ENCODE results near the gene PDE6B. TPM values are rescaled to one million over a fixed set of nuclear protein-coding genes. Genes with fewer than 3 reads are reported as not detected.

Gene PDE6B
- total RNA-seq, 4 donors from 2014 or later = 0.60 to 2.5 (median 0.95) TPM; not detected in 1

GRCh38 chr4:675036-675882, 49.9 kb downstream of the PDE6B start:
- TF ChIP-seq CTCF (IDR thresholded peaks at IDR 0.05) = peak in 1 of 5 experiments; percentile 9
- no peak for TF ChIP-seq POLR2AphosphoS5 (IDR thresholded peaks at IDR 0.05)
- TF ChIP-seq EP300 (IDR thresholded peaks at IDR 0.05; ENCODE audit: low read depth) = no peak
- in situ Hi-C loops (cut with MboI; ENCODE audit: low pct_ligation_motif_present in 1 of 4, low pct_unique_long_range_greater_than_20kb in 1 of 4, low sequenced_read_pairs in 3 of 4) (no loop called here), intact Hi-C loops (cut with DNase I; ENCODE audit: low total_unique reads) (no loop called here)
- peak overlapping the region; percentile 93 to 98 (median 94) for H3K27ac ChIP-seq
- H3K27me3 ChIP-seq = no peaks in the 10 kb centered on the region
- peaks cover 15 to 34% (median 30%) of the 10 kb centered on the region in 4 donors for H3K4me1 ChIP-seq
- peaks cover 0 to 14% (median 6%) of the 10 kb centered on the region in 4 donors for H3K36me3 ChIP-seq
- H3K4me3 ChIP-seq = peak overlapping the region; percentile 68 to 94 (median 78)
- H3K9me3 ChIP-seq = no peaks in the 10 kb centered on the region
- peak; percentile 21 for DNase-seq
- 52% methylated on average over 20 of the region's 26 CpGs; no CpG with 5 or more reads in 1 of the 2 donors for WGBS, 2 donors (ENCODE audit: low coverage in 1 of 2)

DNA sequence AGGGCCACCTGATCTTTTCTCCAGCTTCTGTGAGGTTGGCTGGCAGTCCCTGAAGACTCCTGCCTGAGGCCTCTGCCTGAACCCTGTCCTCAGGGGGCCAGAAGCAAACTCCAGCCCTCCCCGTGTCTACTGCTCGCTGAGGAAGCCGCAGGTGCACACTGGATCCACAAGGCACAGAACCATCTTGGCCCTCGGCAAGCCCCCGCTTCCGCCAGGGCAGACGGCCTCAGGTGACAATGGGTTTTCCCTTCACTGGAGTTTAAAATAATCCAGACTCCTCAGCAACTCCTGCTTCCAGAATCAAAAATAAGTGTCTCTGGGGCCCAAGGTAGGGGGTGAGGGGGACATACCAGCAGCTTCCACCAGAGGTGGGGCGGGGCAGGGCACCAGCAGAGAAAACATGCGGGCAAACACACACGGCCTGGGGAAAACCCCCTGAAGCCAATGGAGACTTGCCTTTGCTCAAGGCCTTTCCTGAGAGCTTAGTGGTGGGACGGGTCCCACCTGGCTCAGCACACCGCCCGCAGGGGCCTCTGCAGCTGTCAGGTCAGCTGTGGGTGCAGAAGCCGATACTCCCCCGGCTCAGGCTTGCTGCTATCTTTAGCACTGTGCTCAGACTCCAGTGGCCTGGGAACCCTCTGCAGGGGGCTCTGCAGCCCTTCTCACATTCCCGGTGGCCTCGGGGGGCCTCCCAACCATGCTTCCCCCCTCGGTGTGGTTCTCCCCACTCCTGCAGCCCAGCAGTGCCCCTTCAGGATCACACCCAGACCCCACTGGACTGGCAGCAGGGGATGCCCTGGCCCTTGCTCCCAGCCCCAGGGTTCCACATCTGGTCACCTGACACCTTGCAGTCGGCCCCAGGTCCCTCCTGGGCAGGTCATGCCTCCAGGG, 50.9 kb downstream of the PDE6B start:
- Histone ChIP-seq H3K27me3 (no peaks in the 10 kb centered on the region), H3K27ac (peak overlapping the region in 1 of 4 donors; percentile 95), H3K36me3 (peaks cover 0 to 14% (median 6%) of the 10 kb centered on the region in 4 donors), H3K4me3 (no peak overlapping the region), H3K4me1 (peaks cover 18 to 44% (median 39%) of the 10 kb centered on the region in 4 donors), H3K9me3 (no peaks in the 10 kb centered on the region)
- WGBS, 2 donors (ENCODE audit: low coverage in 1 of 2) = 75% methylated on average over 19 of the region's 19 CpGs; no CpG with 5 or more reads in 1 of the 2 donors
- TF ChIP-seq POLR2AphosphoS5 (IDR thresholded peaks at IDR 0.05) (no peak), POLR2A (IDR thresholded peaks at IDR 0.05) (no peak), CTCF (IDR thresholded peaks at IDR 0.05) (no peak), EP300 (IDR thresholded peaks at IDR 0.05; ENCODE audit: low read depth) (no peak)
- peak; percentile 32 for DNase-seq
- in situ Hi-C loops (cut with MboI; ENCODE audit: low pct_ligation_motif_present in 1 of 4, low pct_unique_long_range_greater_than_20kb in 1 of 4, low sequenced_read_pairs in 3 of 4) (no loop called here), intact Hi-C loops (cut with DNase I; ENCODE audit: low total_unique reads) (no loop called here)

DNA sequence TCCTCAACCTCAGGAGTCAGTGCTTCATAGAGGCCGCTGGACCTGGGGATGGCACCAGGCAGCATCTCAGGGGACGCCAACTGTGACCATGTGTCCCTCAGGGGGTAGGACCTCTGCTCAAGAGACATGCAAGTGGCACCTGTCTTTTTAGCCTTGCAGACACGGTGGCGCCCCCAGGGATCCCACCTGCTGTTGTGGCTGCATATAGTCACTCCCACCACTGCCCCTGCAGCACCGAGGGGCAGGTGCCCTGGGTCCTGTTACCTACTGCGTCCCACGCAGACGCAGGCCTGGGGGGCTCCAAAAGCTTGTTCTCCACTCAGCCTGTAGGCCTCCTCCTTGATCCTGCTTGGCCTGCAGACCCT, 51.5 kb downstream of the PDE6B start:
- Histone ChIP-seq H3K4me1 (peaks cover 18 to 47% (median 42%) of the 10 kb centered on the region in 4 donors), H3K4me3 (no peak overlapping the region), H3K27me3 (no peaks in the 10 kb centered on the region), H3K27ac (peak overlapping the region in 1 of 4 donors; percentile 14), H3K9me3 (no peaks in the 10 kb centered on the region), H3K36me3 (peaks cover 0 to 9% (median 3%) of the 10 kb centered on the region in 4 donors)
- intact Hi-C loops (cut with DNase I; ENCODE audit: low total_unique reads) (no loop called here), in situ Hi-C loops (cut with MboI; ENCODE audit: low pct_ligation_motif_present in 1 of 4, low pct_unique_long_range_greater_than_20kb in 1 of 4, low sequenced_read_pairs in 3 of 4) (no loop called here)
- TF ChIP-seq POLR2A (IDR thresholded peaks at IDR 0.05) (no peak), EP300 (IDR thresholded peaks at IDR 0.05; ENCODE audit: low read depth) (no peak)
- 78% methylated on average over 8 of the region's 8 CpGs; no CpG with 5 or more reads in 1 of the 2 donors for WGBS, 2 donors (ENCODE audit: low coverage in 1 of 2)
- peak; percentile 18 for DNase-seq

- in situ Hi-C loops (cut with MboI; ENCODE audit: low pct_ligation_motif_present in 1 of 4, low pct_unique_long_range_greater_than_20kb in 1 of 4, low sequenced_read_pairs in 3 of 4) = no loop called here
- DNase-seq = peak; percentile 42
- peaks cover 17 to 53% (median 50%) of the 10 kb centered on the region in 4 donors for H3K4me1 ChIP-seq
- no peak overlapping the region for H3K4me3 ChIP-seq
- peaks cover 0 to 2% (median 0%) of the 10 kb centered on the region in 4 donors for H3K36me3 ChIP-seq
- H3K9me3 ChIP-seq = no peaks in the 10 kb centered on the region
- no peak overlapping the region for H3K27ac ChIP-seq
- intact Hi-C loops (cut with DNase I; ENCODE audit: low total_unique reads) = no loop called here
- 54 to 57% methylated on average over 7 to 26 of the region's 26 CpGs for WGBS, 2 donors (ENCODE audit: low coverage in 1 of 2)
- no peak for TF ChIP-seq CTCF (IDR thresholded peaks at IDR 0.05)
- peak; percentile 28 for TF ChIP-seq POLR2A (IDR thresholded peaks at IDR 0.05)
- TF ChIP-seq POLR2AphosphoS5 (IDR thresholded peaks at IDR 0.05) = peak in 2 of 3 donors; percentile 29 to 52
- TF ChIP-seq EP300 (IDR thresholded peaks at IDR 0.05; ENCODE audit: low read depth) = no peak
- H3K27me3 ChIP-seq = no peaks in the 10 kb centered on the region
These were observed 52.3 kb downstream of the PDE6B start for GRCh38 chr4:677431-678293.
